AG04450 (cell line): ENCODE data around the gene MYADML2. TPM values are rescaled to one million over a fixed set of nuclear protein-coding genes. Genes with fewer than 3 reads are reported as not detected.

Source experiments
- CTCF ChIA-PET: fragments of 300-600, 350-600 bp; formaldehyde crosslinking; extraction: SDS; loops from one replicate; lab custom pipeline; 2022; ENCODE audit warnings: antibody characterized with exemption, inconsistent platforms; lab: Charles Lee
- POLR2A ChIA-PET: fragments of 350-600 bp; formaldehyde crosslinking; extraction: SDS; loops from one replicate; lab custom pipeline; 2021; ENCODE audit warnings: antibody characterized with exemption, inconsistent platforms; lab: Yijun Ruan, JAX
- DNase-seq: peaks from one replicate; pipeline ENCODE4 v3.0.0-alpha.2; 2011; ENCODE audit warnings: low read depth, low spot score
- H3K27ac ChIP-seq: one replicate; pipeline ENCODE4 v1.5.1; 2012; ENCODE audit warnings: low read depth, low read length, control low read depth
- H3K27me3 ChIP-seq: one replicate; pipeline ENCODE4 v1.6.0; 2012; ENCODE audit warnings: low read length; ENCODE audit not compliant: control insufficient read depth, insufficient read depth
- H3K4me3 ChIP-seq: 2 replicates; pipeline ENCODE4 v1.5.1; 2011; ENCODE audit warnings: mild to moderate bottlenecking, low read depth, low read length, control low read depth
- H3K9me3 ChIP-seq: 2 replicates; pipeline ENCODE4 v1.5.1; 2012; ENCODE audit warnings: low read length; ENCODE audit not compliant: control insufficient read depth, insufficient read depth
- CTCF ChIP-seq: IDR thresholded peaks from 2 replicates; pipeline ENCODE4 v1.5.1; 2011; ENCODE audit warnings: low read depth, low read length, control low read depth, inconsistent platforms
- polyA plus RNA-seq: library from polyadenylated mRNA; depleted of rRNA; stranded (reverse); fragments of >200 nt; gene quantifications from 2 replicates; pipeline ENCODE4 v1.2.3, GENCODE V29; 2011

Gene MYADML2
- polyA plus RNA-seq, 1 experiment: not detected

DNA sequence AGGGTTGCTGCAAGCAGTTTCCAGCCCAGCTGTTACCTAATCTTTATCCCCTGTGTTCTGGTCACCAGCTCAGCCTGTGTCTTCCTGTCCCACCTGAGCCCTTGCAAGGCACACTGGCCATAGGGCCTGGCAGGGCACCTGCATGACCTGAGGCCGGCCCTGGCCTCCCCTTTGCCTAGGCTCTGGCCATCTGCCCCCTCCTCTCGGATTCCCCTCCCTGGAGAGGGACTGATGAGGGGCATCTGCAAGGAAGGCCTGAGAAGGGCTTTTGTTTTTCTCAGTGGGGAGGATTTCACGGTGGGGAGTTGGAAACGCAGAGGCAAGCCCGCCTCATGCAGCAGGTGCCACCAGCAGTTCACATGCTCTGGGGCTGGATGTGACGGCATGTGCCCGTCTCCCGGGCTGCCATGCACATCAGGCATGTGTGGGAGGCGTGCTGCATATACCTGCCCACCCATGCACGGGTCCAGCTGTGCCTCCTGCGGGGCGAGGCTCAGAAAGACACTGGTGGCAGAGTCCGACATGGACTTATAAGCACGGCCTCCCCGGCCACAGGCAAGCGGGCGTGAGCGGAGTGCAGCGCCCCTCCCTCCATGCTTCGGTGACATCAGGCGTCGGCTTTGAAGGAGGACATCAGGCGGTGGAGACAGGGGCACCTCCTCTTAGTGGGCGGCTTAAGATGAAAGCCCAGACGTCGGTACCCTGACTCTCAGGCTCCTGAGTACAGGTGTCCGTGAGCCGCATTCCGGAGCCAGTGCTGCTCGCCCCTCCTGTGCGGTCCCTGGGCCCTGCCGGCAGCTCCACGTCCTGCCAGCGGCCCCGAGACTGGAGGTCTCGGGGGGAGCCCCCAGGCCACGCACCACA lies 46.9 kb upstream of the MYADML2 start:
- no peaks in the 10 kb centered on the region for H3K27me3 ChIP-seq
- no peak for DNase-seq
- POLR2A ChIA-PET: interaction anchor here (0.7 kb wide), 1 partner anchor 10 kb away, joined by 5 read pairs; no protein-coding TSS in a partner anchor
- H3K27ac ChIP-seq: no peak overlapping the region
- CTCF ChIA-PET: no interaction called here
- peaks cover 23% of the 10 kb centered on the region for H3K9me3 ChIP-seq
- no peak overlapping the region for H3K4me3 ChIP-seq
- TF ChIP-seq CTCF: no peak

DNA sequence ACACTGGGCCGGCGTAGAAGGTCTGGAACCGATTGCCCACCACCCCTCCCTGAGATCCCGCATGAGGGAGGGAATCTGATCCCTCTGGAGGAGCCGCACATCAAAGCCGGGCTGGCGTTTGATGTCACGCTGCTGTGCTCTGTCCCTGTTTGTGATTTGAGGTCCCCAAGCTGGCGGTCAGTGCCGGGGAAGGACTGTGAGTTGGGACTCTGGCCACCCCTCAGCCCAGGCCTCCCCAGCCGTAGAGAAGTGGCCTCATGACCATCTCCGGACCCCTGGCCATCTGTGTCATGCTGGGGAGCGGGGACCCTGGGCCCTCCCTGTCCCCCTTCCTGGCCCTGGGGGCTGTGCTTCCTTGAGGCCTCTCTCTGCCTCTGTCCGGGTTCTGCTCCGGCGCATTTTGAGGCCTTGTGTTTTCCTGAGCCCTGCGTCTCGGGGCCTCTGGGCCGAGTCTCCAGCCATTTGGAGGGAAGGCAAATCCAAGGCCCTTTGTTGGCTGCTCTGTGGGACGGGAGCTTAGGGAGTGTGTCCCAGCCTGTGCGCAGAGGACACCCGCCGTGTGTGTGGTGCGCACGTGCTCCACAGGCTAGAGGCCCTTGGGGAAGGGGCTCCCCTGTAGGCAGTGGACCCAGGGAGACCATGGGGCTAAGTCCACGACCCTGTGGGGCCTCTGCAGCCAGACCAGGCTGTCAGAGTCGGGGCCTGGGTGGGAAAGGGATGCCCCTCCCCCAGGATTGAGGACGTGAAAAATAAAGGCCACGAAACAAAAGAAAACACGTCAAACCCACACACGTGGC lies 45.5 kb upstream of the MYADML2 start:
- Histone ChIP-seq H3K4me3 (no peak overlapping the region), H3K27me3 (no peaks in the 10 kb centered on the region), H3K9me3 (peaks cover 23% of the 10 kb centered on the region), H3K27ac (peak overlapping the region; percentile 11)
- TF ChIP-seq CTCF: no peak
- POLR2A ChIA-PET: no interaction called here
- CTCF ChIA-PET: no interaction called here
- no peak for DNase-seq

DNA sequence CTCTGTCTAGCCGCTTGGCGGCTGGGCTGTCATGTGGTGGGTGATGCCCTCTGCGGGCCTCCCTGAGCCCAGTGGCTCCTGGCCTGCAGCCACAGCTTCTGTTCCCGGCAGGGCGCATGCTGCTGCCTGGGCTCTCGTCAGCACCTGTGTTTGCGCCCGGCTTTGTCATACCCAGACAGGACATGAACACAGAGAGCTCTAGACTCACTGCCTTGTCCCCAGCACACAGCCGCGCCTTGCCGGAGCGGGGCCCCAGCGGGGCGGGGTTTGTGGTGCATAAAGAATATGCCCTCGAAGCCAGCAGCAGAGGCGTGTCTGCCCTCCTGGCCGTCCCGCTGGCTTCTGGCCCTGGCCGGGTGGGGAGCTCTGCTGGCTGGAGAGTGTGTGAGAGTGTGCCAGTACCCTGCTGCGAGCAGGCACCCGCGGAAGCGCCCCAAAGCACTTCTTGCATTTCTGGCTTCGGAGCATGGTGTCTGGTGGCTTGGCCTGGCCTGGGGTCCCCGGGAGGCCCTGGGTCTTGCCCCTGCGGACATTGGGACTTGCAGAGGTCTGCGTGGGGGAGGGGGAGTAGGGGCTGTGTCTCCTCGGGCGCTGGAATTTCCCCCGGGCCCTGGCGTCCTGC lies 44.8 kb upstream of the MYADML2 start:
- Histone ChIP-seq H3K9me3 (peaks cover 20% of the 10 kb centered on the region), H3K27ac (no peak overlapping the region), H3K4me3 (no peak overlapping the region), H3K27me3 (no peaks in the 10 kb centered on the region)
- ChIA-PET CTCF (no interaction called here), POLR2A (no interaction called here)
- no peak for TF ChIP-seq CTCF
- DNase-seq: no peak

DNA sequence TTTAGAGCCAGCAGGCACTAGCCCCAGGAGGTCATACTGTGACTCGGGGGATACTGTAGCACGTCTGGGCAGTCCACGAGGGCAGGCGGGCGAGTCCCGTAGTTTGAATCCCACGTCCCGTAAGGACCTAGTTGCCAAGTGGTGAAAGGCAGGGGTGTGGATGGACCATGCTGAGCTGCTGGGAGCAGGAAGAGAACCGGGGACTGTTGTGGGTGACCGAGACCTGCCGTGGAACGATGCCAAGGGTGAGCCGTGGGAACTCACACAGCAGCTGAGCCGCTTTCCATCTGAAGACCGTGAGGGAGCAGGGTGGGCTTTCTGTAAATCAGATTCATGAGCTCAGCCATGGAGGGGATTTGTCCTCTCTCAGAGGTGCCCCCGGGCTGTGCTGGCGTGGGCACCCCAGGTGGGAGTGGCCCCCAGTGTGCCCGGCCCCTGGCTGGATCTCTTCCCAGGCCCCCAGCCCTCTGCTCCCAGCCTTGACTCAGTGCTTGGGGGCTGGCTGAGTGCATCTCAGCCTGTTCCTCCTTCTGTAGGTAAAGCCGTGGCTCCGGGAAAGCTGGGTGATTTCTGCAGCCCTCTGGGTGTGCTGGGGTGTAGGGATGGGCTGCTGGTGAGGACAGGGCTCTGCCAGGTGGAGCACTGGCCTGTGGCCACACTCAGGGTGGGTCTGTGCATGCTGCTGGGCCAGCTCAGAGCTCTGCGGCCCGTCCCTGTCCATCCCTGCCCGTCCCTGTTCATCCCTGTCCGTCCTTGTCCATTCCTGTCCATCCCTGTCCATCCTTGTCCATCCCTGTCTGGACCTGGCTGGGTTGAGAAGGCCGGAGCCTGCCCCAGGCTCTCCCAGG lies 44.0 kb upstream of the MYADML2 start:
- ChIA-PET CTCF (no interaction called here), POLR2A (interaction anchor here (0.7 kb wide), 1 partner anchor 24 kb away, joined by 3 read pairs; no protein-coding TSS in a partner anchor)
- no peak for TF ChIP-seq CTCF

More for the DNA sequence above, 44.0 kb upstream of the MYADML2 start:
- no peak for DNase-seq
- Histone ChIP-seq H3K27me3 (no peaks in the 10 kb centered on the region), H3K27ac (no peak overlapping the region), H3K4me3 (no peak overlapping the region), H3K9me3 (peaks cover 16% of the 10 kb centered on the region)
